ENCODE data around the gene MGLL. TPM values are rescaled to one million over a fixed set of nuclear protein-coding genes. Genes with fewer than 3 reads are reported as not detected.

Gene MGLL
- total RNA-seq, 1 experiment from 2014 or later: 2.0 TPM

DNA sequence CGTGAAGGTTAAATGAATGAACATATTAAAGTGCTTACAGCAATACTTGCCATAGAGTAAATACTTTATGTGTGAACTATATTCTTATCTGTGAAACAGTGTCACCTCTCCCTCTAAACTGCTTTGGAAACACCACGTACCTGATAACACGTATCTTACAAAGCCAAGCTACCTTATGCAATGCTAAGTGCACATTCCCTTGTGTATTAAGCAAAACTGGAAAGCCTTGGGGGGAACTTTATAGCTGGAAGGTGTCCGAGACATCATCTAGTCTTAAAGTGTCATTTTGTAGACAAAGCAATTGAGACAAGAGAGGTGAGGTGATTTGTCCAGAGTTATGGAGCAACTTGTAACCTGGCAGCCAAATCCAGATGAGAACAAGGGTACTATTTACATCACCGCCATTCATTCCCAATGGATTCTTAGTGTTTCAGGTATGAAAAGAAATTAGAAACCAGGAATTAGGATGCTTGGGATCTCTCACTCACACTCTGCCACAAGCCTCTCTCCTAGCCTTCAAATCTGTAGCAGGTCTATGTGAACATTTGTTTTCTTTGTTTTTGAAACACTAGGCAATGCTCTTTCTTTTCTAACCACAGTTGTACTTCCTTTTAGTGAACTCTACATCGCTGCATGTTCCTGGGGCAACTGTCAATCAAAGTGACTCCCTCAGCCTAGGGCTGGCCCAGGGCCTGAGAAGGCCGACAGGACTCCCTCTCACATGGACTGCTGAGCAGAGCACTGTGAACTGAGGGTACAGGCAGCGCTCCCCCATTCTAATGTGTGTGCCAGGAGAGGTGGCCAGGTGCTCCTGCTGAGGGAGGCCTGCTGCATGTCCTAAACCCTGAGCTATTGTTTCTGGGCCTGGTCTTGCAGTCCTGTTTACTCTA is 13.9 kb upstream of the MGLL start:
- DNase-seq (ENCODE audit: extremely low read depth, low read depth): no peak

DNA sequence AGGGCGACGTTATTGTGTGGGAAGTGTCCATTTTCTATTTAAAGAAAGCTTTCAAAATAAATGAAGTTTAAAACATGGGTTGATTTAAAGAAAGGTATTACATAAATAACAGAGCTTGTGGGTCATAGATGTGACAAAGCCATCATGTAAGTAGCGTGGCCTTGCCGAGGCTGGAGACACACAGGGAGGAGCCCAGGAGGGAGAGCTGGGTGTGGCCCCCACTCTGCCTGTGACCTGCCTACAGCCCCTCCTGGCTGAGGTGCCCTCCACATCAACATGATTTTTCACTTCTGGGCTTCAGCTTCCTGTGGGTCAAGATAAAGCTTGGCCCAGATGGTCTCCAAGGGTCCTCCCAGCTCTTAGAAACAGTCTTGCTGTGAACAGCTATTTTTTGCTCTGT is 12.5 kb upstream of the MGLL start:
- no peak for DNase-seq (ENCODE audit: extremely low read depth, low read depth)

DNA sequence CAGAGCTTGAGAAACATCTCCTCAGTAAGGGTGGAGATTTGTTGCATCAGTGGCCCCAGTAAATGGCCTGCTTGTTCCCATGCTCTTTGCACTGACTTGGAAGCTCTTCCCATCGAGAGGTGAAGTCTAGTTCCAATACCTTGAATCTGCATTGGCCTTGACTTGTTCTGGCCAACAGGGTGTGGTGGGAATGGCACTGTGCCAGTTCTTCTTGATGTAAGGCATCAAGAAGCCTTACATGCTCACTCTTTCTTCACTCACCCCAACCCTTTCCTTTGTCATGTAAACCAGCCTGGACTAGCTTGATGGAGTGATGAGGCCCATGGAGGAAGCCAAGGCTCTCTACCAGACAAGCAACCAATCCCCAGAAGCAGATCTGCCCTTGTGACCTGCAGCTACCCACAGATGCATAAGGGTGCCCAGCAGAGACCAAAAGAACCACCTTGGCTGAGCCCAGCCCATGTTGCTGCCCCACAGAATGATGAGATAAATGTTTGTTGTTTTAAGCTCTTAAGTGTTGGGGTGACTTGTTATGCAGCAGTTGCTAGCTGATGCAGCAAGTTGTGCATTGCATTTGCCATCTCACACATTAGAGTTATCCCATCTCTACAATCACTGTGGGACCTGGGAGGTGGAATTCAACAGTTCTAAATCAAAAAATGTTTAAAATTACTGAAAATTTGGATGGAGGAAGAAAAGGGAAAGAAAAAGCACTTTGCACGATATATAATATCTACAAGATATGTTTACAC is 11.1 kb upstream of the MGLL start:
- no peak for DNase-seq (ENCODE audit: extremely low read depth, low read depth)

GRCh38 chr3:127831723-127832172 is 9.4 kb upstream of the MGLL start:
- no peak for DNase-seq (ENCODE audit: extremely low read depth, low read depth)

DNA sequence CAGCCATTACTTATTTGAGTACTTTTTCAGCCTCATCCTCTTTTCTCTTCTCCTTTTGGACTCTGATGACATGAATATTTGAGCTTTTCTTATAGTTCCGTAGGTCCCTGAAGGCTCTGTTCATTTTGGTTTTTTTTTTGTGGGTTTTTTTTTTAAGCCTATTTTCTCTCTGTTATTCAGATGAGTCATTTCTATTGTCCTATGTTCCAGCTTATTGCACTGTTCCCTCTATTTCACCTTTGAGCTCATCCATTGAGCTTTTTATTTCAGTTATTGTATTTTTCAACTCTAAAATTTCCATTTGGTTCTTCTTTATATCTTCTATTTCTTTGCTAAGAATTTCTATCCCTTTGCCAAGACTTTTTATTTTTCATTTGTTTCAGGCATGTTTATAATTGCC is 7.2 kb upstream of the MGLL start:
- no peak for DNase-seq (ENCODE audit: extremely low read depth, low read depth)

- DNase-seq (ENCODE audit: extremely low read depth, low read depth): no peak
Observed at GRCh38 chr3:127827808-127828207, 5.5 kb upstream of the MGLL start.

GRCh38 chr3:127825756-127826155 is 3.4 kb upstream of the MGLL start:
- DNase-seq (ENCODE audit: extremely low read depth, low read depth): no peak

- no peak for DNase-seq (ENCODE audit: extremely low read depth, low read depth)
Observed at GRCh38 chr3:127824151-127824825, 2.0 kb upstream of the MGLL start.

DNA sequence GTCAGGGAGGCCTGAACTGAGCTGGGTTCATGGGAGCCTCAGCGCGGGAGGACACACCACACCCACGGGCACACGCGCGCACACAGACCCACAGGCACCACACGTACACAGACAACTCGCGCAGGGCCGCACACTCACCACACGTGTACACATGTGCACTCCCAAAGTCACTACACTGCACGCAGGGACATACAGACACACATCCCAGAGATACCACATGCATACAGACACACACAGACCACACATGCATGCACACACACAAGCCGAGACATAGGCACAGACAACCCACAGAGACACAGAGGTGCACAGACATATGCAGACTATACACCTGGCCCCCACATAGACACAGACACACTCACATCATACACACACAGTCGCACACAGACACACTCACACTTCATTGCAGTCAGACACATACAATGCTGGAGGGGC is 1.1 kb upstream of the MGLL start:
- no peak for DNase-seq (ENCODE audit: extremely low read depth, low read depth)

DNA sequence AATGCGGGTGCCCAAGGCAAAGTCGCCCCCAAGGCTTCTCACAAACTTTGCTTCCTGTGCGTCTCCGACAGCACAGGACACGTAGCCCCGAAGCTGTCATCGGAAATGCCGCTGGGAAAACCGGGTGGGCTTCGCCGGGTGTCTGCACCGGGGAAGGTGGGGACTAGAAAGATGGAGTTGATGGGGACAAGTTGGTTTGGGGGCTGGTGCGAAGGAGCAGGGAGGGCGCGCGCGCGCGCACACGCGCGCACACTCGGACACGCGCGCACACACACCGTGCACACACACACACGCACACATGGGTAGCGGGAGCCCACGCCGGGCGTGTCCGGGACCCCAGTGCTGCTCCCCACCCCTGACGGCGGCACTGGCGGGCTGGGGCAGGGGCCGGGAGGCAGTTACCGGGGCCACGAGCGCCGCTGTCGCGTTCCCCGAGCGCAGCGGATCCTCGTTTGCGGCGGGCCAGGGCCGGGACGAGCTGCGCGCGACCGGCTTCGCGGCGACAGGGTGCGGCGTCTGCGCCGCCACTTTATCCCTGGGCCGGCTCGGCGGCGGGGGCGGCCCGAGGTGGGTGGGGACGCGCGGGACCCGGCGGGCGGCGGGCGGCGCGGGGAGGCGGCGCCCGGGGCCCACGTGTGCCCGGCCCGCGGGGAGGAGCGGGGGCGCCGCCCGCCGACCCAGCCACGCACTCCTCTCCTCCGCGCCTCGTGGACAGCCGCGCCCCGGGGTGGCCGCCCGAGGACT is 539 bp upstream of the MGLL start:
- DNase-seq (ENCODE audit: extremely low read depth, low read depth): no peak

DNA sequence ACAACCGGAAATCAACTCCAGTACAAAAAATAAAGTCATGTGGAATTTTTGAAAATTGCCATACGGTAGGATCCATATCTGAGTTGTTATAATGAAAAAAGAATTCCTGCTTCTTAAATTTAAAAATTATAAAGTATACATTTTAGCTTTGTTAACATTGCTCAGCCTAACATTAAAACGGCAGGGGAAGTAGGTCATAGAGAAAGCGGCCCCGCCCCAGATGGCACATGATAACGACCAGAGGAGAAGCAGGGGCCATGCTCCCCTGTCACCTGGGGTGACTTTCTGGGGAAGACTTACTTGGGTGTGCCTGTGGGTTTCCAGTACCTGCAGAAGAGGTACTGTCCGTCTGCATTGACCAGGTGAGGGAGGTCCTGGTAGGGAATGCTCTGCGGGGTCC is 921 bp downstream of the MGLL start:
- DNase-seq (ENCODE audit: extremely low read depth, low read depth): no peak

- DNase-seq (ENCODE audit: extremely low read depth, low read depth): no peak
Observed at GRCh38 chr3:127820826-127821313, 1.4 kb downstream of the MGLL start.

- no peak for DNase-seq (ENCODE audit: extremely low read depth, low read depth)
Observed at GRCh38 chr3:127820221-127820825, 2.0 kb downstream of the MGLL start.

- DNase-seq (ENCODE audit: extremely low read depth, low read depth): no peak
Observed at GRCh38 chr3:127819656-127820055, 2.7 kb downstream of the MGLL start.

DNA sequence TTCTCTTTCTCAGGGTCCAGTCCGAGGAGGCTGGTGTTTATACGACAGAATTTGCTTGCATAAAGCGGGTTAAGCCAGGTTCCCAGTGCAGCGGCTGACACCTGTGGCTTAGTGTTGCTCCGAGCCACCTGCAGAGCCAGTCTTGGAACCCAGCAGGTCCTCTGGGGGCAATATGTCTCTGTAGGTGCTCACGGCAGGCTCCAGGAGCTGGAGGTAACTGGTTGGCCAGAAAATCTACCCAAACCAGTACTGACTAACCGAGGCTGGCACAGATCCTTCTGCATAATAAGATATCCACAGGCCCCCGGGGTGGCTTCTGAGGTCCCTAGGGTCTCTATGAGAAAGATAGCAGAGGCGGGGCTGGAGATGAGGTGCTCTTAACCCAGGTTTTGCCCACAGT is 3.2 kb downstream of the MGLL start:
- DNase-seq (ENCODE audit: extremely low read depth, low read depth): no peak

- peak; percentile 70 for DNase-seq (ENCODE audit: extremely low read depth, low read depth)
Observed at GRCh38 chr3:127817406-127817841, 4.9 kb downstream of the MGLL start.

DNA sequence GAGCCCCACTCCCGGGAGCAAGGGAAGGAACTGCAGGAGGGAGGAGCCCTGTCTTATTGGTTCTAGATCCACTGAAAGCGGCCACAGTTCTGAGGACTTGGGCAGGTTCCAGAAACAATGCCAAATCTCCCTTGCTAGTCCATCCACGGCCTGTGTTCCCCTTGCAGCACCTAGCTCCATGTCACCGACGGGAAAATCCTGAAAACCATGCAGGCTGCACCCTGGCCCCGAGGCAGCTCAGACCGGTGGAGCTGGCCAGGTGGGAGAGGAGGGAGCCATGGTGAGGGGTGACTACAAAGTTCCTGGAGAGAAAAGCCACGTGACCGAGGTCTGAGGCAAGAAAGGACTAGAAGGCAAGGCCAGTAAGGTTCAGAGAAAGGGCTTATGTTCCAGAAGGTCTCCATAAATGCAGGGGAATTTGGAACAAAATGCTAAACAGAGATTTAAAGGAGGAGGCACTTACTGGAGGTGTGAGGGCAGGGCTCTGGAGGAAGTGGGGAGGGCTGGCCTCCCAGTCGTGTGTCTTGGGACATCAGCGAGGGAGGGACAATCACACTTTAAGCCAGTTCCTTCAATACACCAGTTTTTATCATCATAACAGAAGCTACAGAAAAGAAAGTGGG is 5.4 kb downstream of the MGLL start:
- no peak for DNase-seq (ENCODE audit: extremely low read depth, low read depth)

DNA sequence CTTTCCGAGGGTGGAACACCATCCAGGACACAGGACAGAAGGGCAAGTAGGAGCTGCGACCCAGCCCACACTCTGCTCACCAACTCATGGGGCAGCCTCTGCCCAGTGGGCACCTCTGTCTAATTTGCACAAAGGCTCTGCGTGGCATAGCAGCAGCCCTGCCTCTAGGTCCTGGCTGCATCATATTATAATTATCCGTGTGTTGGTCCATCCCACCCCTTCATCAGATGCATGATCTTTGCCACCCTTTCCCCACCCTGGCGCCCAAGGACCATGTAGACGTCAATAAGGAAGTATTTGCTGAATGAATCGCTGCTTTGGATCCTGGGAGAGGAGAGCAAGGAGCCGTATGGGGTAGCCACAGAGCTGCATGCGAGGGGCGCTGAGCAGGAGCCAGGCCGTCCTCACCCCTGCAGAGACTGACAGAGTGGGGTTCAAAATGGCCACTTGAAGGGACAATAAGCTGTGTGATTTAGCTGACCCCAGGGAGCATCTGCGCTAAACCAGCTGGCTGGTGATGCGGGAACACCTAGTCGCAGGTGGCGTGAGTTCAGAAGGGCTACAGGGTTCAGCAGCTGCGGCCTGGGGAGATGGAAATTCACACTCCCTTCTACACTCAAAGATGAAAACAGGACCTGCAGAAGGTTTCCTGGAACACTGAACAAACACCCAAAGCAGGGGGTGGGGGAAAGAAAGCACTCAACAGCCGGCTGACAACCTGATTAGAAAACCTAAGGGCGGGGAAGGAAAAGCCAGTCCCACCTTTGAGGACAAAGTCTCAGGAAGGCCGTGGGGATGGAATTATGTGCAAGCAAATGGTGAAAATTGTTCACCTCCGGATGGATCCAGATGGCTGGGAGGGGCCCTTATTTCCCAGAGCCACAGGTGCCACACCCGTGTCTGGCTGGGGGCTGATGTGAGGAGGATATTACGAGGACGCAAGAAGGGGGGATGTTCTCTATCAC is 6.4 kb downstream of the MGLL start:
- no peak for DNase-seq (ENCODE audit: extremely low read depth, low read depth)
